NCI-H748 treated with DMSO at 0.1 percent for 48 hours (cell line): ENCODE data around the gene PKLR.
A peak's percentile ranks its signal among the peaks of the same experiment; 100 is the strongest.
"Not testable (repeated sequence)": the region's sequence is repeated elsewhere in the genome, so short reads cannot be mapped to it uniquely, and the experiment has no call there.

Source experiments
- DNase-seq: peaks from one replicate; lab custom pipeline; 2025; lab: John Stamatoyannopoulos, UW

The PKLR gene

DNA sequence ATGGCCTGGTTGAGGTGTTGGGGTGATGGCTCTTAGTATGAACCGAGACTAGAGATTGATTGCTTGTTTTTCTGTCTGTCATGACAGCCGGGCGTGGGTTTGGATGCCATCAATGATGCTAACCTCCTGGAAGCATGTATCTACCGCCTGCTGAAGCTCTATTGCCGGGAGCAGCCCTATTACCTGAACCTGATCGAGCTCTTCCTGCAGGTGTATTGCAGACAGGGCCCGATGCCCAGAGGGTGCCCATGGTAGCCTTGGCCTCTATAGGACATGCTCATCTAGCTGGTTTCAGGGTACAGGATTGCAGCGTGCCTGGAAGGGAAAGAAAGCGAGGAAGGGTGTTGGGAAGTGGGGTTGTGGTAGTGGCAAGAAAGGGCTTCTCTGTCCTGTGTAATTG is 16.8 kb upstream of the PKLR start:
- no peak for DNase-seq

DNA sequence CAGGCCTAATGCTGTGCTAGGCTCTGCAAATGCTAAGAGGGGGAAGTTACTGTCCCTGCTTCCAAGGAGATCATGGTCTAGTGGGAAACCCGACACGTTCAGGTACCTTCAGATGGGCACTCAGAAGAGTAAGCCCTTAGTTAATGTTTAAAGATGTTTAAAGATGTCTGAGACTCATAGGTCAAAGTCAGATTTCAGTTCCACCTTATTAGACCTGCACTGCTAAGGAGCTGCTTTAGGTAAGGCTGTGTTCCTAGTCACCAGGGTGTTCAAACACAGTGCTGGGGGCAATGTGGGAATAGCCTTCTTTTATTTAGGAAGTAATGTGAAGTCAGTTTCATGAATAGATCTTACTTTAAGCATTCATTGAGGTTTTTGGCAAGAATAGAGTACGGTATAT is 15.7 kb upstream of the PKLR start:
- DNase-seq: no peak

DNA sequence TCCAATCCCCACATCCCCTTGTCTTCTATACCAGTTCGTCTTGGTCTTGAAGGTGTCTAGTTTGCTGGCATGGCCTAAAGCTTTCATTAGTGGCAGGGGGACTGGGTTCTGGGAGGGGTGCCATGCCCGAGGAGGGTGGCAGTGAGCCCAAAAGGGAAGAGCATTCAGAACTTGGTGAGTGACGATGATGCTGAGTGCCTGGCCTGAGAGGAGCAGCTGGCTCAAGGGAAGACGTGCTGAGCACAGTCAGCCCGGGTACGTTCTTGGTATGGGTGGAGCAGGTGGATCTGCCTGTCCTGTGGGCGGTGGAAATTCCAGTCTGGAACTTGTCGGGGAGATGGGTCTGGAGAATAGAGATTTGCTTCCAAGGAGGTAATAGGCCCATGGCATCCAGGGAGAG is 12.0 kb upstream of the PKLR start:
- DNase-seq: no peak

- DNase-seq: no peak
These were observed 8.3 kb upstream of the PKLR start for GRCh38 chr1:155309423-155310021.

GRCh38 chr1:155308493-155309422 is 7.5 kb upstream of the PKLR start, which contains the start of gene FDPS:
TSS of gene FDPS (plus strand) at chr1:155308866. CDS start at chr1:155309790, 924 bp downstream.
- peak; percentile 97 for DNase-seq

DNA sequence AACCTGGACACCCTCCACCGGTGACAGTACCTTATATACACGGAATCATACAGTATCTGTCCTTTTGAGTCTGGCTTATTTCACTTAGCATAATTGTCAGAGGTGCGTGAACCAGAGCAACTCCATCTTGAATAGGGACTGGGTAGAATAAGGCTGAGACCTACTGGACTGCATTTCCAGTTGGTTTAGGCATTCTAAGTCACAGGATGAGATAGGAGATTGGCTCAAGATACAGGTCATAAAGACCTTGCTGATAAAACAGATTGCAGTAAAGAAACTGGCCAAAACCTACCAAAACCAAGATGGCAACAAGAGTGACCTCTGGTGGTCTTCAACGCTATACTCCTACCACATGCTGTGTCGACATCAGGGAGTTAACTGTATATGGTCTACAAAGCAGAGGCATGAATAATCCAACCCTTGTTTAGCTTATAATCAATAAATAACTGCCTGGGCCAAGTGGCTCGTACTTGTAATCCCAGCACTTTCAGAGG is 6.1 kb upstream of the PKLR start:
- DNase-seq: no peak

DNA sequence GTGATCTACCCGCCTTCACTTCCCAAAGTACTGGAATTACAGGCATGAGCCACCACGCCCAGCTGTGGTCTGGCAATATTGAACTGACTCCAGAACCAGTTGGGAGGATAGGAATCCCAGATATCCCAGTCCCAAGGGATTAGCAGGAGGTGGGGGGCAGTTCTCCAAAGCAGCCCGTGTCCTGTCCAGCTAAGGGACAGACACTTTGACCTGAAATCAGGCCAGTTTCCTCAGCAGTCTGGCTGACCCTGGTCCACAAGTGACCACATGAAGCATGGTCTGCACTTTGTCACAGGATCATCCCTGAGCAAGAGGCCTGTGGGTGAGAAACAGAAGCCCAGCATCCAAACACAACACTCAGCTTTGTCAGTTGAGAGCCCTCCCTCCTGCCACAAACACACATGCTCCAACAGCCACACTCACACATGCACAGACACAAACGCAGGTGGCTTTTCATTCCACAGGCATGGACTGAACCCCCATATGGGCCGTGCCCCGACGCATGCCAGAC is 4.7 kb upstream of the PKLR start:
- no peak for DNase-seq

- no peak for DNase-seq
These were observed 3.4 kb upstream of the PKLR start for GRCh38 chr1:155304558-155305063.

- no peak for DNase-seq
These were observed 497 bp downstream of the PKLR start for GRCh38 chr1:155300553-155301329.

DNA sequence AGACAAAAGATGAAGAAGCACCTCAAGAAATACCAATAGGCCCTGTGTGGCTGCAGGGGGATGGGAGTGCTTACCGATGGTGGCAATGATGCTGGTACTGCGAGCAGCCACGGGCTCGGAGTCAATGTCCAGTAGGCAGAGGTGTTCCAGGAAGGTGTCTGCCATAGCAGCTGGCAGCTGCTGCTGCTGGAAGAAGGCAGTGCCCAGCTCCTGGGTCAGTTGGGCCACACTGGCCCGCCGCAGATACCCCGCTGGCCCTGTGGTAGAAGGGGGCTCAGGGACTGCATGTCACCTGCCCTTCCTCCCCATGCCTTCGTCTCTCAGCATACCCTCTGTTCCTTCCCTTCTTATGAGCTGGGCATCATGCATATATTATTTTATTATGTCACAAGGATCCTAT is 1.2 kb downstream of the PKLR start:
- no peak for DNase-seq

- DNase-seq: no peak
These were observed 3.9 kb downstream of the PKLR start for GRCh38 chr1:155297384-155297783.

- DNase-seq: no peak
These were observed 4.6 kb downstream of the PKLR start for GRCh38 chr1:155296661-155297060.

- no peak for DNase-seq
These were observed 5.3 kb downstream of the PKLR start for GRCh38 chr1:155295942-155296267.

GRCh38 chr1:155295183-155295941 is 5.9 kb downstream of the PKLR start:
- no peak for DNase-seq

DNA sequence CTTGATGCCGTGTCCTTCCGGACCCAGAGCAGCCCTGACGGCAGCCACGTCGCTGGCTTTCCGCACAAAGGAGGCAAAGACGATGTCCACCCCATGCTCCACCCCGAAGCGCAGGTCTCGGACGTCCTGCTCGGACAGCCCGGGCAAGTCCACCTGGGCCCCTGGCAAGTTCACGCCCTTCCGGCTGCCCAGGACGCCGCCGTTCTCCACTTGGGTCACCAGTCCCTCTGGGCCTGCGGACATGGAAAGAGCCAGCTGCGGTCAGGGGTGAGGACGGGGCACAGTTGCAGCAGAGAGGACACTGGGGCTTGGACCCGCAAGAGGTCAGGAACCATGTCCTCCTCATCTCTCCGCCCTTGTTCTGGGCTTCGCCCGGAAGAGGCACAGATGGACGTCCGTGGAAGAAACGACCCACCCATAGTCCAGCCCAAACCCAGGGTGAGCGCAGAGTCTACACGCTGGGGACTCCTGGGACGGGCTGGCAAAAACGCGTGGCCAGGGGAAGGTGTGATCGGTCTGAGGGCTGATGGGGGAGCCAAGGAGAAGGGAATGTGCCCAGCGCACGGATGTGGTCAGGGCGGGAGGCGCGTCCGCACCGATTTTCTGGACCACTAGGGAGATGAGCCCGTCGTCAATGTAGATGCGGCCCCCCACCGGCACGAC is 6.6 kb downstream of the PKLR start:
- DNase-seq: no peak

GRCh38 chr1:155293086-155293749 is 8.0 kb downstream of the PKLR start:
- no peak for DNase-seq

DNA sequence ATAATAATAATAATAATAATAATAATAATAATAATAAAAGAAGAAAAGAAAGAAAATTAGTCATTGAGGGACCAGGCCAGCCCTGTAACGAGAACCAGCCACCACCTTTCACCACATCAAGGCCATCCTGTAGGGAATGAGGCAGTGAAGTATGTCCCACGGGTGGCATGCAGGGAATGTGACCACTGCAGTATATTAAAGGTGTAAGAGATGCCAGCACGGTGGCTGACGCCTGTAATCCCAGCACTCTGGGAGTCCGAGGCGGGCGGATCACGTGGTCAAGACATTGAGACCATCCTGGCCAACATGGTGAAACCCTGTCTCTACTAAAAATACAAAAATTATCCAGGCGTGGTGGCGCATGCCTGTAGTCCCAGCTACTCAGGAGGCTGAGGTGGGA is 10.2 kb downstream of the PKLR start:
- DNase-seq: not testable (repeated sequence)

DNA sequence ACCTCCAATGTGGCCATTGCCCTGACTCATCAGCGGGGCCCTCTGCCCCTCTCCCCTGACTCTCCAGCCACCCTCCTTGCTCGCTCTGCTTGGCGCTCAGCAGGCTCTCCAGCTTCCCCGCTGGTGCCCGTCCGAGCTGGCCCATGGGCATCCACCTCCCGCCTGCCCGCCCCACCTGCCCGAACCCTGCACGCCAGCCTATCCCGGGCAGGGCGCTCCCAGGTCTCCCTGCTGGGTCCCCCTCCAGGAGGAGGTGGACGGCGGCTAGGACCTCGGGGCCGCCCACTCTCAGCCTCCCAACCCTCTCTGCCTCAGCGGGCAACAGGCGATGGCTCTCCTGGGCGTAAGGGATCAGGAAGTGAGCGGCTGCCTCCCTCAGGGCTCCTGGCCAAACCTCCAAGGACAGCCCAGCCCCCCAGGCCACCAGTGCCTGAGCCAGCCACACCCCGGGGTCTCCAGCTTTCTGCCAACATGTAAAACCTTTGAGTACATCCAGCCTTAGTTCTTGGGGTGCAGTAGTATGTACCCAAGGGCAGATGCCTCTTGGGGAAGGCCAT is 13.2 kb downstream of the PKLR start:
- no peak for DNase-seq

DNA sequence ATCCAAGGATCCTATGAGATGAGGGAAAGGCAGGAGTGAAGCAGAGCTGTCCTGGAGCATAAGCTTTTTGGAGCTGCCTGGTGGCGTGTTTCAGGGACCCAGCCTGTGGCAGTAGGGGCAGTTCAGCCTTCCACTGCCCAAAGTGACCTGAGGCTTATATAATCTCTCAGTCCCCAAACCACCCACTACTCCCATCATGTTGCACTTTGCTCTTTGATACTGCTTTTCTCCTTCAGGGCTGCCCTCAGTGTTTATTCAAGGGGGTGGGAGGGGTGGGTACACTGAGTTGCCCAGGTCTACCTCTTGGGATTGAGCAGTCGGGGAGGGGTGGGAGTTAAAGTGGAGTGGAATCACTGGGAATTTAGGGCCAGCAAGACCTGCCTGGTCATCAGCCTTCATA is 14.7 kb downstream of the PKLR start:
- no peak for DNase-seq

DNA sequence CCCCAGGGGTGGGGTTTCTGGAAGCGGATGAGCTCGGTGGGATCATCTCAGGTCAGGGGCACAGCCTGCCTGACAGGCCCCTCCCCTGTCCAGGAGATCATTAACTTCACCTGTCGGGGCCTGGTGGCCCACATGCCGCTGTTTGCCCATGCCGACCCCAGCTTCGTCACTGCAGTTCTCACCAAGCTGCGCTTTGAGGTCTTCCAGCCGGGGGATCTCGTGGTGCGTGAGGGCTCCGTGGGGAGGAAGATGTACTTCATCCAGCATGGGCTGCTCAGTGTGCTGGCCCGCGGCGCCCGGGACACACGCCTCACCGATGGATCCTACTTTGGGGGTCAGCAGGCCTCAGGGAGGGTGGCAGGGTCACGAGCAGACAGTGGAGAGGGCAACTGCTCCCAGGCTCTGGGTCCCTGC is 15.6 kb downstream of the PKLR start:
- no peak for DNase-seq
